Suppressor macrophage treated with lipopolysaccharide for 4 hours (primary cell): ENCODE data around the gene GNAI2.
"Not testable (repeated sequence)": the region's sequence is repeated elsewhere in the genome, so short reads cannot be mapped to it uniquely, and the experiment has no call there.

Experiments
- DNase-seq: peaks from one replicate; pipeline ENCODE4 v3.0.0-alpha.2; 2020

Gene GNAI2

DNA sequence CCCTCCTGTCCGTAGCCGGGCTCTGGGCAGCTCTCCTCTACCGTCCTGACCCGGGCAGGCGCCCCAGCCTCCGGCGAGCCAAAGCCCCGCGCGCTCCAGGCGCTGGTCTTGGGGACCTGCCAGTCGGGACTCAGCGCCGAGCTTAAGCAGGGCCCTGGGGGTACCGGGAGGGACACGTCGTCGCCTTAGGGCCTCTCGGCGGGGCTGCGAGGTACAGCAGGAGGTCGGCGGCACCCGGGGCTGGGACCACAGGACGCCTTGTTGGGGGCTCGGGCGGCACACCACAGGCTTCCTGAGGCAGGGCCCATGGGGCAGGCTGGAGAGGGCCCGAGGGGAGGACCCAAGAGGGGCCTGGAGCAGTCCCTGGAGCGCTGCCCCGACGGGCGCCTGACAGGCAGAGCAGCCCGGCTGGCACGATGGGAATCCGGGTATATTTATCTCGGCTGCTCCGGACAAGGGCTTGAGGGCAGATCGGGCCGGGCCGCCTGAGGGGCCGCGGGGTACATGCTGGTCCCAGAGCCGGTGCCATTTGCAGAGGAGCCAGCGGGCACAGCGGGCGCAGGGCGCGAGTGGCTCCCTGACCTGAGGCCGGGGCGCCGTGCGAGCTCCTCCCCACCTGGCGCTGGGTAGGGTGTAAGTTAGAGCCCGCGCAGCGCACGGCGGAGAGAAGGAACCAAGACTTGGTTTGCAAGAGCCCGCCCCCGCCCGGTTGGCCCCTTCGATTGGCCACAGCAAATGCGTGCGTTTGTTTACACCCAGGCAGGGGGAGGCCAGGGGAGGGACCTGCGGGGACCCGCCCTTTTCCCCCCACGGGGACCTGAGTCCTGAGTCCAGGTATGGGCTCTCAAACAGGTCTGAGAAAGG lies 30.4 kb upstream of the GNAI2 start:
- DNase-seq, result no peak

DNA sequence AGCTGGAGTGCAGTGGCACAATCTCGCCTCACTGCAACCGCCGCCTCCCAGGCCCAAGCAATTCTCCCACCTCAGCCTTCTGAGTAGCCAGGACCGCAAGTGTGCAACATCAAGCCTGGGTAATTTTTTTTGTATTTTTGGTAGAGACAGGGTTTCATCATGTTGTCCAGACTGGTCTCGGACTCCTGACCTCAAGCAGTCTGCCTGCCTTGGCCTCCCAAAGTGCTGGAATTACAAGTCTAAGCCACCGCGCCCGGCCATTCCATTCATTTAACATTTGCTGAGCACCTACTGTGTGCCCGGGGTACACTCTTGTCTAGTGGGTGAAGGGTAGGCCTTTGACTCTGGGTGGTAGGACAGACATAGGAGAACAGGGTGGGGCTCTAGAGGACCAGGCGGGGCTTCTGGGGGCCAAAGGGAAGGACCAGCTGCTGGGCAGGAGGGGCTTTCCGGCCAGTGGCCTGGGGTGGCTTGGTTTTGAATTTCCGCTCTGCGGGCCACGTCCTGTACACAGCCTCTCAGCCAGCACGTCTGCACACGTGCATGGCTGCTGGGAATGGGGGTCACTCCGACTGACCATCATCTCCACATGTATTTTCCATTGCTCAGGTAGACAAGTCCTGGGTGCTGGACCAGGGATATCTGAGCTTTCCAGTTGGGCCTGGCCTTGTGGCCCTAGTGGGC lies 28.5 kb upstream of the GNAI2 start:
- no peak for DNase-seq

DNA sequence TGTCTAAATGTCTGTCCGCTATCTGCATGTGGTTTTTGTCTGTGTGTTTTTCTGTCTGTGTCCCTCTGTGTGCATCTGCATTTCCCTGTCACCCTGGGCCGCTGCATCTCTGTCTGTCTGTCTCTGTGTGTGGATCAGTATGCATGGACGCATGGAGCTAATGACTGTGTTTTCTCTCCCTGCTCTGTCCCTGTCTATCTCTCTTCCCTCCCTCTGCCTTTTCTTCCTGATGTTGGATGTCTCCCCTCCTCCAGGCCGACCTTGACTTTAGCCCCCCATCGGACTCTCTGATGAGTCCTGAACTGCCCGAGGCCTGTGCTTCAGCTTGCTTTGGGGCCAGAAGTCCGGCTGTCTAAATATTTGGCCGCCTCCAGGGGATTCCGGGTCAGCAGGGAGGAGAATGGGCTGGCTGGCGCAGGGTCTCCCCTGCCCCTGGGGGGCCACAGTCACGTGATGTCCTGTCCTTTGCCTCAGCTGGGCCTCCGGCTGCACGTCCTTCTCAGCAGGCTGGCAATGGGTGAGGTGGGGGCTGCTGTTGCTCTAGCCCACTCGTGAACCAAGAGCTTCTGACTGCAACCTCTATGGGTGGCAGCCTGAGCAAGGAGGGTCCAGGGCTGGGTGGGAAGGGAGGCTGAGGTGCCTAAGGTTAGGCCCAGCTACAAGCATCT lies 27.2 kb upstream of the GNAI2 start:
- no peak for DNase-seq

DNA sequence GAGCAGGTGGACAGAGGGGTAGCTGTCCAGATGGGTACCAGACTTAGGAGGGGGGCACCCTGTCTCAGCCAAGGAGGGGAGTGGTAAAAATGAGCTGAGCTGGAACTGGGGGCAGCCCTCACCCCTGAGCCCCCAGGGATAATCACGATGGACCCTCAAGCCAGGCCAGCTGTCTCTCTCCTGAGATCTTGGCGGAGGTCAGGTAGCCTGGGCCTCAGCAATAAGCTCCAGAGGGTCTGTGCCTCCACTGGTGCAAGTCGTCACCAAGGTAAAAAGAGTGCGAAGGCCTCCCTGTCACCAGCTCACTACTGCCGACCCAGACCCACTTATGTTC lies 25.9 kb upstream of the GNAI2 start:
- DNase-seq, result no peak

DNA sequence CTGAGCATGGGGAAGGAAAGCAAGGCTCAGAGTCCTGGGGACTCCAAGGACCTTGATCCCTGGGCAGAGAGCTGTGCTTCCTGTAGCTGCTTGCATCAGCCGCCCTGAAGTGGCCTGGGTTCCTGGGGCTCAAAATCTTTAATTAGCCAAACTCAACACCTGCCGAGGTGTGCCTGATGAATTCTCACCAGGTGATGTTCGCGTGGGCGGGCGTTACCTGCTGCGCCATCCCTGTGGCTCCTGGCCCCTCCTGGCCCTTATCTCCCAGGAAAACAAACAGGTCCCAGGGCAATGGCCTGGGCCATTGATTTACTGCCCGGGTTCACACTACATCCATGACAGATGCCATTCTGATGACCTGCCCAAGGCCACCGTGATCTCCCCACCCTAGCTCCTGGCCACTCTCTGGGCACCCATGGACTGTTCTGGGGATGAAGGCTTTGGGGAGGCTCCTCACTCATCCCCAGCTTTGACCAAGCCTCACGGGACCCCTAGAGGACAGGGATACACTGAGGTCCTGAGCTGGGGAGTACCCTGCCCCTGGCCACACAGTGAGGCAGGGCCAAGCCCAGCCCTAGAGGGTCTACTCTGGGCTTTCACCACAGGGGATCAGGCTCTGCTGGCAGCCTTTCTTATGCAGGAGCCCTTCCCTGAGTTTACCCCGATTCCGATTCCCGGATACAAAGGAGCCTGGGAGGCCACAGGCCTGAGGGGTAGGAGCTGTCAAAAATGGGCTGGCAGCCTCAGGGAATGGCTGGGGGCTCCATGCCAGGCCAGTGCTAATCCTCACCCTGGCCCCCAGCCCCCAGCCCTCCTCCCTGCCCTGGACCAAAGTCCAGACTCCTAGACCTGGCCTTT lies 25.3 kb upstream of the GNAI2 start:
- DNase-seq, result no peak

DNA sequence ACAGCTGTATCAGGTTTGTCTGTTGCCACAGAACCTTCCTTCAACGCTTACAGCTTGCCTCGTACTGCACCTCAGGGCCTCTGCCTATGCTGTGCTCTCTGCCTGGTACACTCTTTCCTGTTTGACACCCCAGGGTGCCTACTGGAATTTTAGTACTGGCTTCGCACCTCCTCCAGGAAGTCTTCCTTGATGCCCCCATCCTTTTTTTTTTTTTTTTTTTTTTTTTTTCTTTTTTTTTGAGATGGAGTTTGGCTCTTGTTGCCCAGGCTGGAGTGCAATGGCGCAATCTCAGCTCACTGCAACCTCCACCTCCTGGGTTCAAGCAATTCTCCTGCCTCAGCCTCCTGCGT lies 24.7 kb upstream of the GNAI2 start:
- not testable (repeated sequence) for DNase-seq

DNA sequence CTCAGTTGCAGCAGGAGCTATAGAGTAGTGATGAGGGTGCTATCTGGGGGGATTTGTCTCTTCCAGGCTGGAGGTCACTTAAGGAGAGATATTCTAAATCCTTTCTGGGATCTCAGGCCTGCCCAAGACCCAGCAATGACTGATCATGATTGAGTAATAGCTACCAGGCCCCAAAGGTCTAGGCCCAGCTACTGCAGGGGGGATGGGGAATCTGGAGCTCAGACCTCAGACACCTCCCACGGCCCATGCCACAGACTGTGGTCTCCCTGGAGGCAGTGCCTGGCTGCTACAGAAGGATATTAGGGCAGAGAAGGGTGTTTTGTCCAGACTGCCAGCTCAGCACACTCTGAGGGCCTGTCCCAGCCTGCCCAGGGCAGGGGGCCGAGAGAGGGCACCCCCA lies 24.1 kb upstream of the GNAI2 start:
- DNase-seq, result no peak

DNA sequence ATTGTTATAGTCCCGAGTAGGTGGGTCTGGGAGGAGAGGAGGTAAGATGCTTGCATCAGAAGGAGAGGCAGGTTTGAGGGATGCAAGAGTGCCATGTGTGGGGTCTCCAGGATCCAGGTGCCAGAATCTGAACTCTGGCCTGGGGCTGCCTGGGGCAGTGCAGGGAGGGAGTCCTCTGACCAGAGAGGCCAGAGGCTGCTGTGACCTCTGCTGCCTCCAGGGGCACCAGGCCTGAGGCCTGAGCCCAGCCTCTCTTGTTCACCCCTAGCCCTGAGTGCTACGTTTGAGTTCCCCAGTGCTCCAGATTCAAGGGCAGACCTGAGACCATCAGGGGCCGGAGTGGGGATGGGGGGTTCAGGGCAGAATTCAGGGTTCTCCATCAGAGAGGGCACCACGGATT lies 23.5 kb upstream of the GNAI2 start:
- no peak for DNase-seq

DNA sequence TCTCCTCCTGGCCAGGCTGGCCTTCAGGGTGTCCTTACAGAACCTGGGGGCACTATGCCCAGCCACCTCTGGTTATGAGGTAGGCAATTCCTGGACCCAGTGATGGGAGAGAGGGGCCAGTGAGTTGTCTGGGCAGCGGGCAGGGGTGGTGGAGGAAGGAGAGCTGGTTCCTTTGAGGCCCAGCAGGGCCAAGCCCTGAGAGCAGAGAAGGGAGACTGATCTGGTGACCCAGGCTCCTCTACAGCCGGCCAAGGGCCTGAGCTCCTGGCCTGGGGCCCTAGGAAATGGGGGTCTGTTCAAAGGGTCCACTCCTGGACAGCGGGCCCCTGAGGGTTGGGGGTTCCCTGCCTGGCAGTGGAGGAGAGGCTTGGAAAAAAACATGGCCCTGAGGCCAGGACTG lies 23.0 kb upstream of the GNAI2 start:
- no peak for DNase-seq

DNA sequence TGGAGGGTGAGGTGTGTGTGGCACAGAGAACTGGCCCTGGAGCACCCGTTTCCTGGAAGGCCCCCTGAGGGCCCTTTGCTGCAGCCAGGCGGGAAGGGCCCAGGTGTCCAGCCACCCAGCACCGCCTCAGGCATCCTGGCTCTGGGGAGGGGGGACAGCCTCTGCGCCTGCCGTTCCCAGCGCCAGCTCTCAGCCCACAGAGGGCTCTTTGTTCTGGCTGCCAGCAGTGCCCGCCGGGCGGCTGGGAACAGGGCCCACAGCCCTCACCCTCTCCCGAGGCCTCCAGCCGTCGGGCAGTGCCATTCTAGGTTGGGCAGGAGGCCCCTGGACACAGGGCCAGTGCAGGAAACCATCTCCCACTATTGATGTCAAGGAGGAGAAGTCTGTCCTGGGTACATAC lies 22.6 kb upstream of the GNAI2 start:
- DNase-seq, result no peak

DNA sequence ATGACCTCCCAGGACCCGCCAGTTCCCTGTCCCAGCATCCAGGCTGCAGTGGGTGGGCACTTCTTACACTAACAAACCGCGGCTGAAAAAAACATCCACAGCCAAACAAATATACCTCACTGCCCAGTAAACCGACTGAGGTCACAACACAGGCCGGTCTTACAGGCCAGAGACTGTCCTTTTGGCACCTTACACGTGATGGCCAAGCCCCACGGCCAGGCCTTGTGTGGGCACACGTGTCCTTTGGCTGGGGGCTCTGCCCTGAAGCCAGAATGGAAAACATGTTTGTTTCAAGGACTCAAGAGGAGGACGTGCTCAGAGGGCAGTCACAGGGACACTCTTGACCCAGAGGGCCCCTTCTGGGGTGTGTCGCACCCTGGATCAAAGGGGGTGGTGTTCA lies 21.2 kb upstream of the GNAI2 start:
- DNase-seq, result no peak

DNA sequence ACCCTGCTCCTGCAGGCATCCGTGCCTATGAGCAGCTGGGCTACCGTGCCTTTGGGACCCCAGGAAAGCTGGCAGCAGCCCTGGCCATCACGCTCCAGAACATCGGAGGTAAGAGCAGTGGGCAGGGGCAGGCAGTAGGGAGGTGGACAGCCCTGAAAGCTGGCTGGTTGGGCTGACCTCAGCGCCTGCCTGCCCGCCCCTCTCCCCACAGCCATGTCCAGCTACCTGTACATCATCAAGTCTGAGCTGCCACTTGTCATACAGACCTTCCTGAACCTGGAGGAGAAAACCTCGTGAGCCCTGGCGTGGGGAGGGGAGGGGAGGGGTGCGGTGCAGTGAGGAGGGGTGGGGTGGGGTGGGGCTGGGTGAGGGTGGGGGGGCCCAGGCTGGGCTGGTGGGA lies 20.5 kb upstream of the GNAI2 start:
- no peak for DNase-seq

DNA sequence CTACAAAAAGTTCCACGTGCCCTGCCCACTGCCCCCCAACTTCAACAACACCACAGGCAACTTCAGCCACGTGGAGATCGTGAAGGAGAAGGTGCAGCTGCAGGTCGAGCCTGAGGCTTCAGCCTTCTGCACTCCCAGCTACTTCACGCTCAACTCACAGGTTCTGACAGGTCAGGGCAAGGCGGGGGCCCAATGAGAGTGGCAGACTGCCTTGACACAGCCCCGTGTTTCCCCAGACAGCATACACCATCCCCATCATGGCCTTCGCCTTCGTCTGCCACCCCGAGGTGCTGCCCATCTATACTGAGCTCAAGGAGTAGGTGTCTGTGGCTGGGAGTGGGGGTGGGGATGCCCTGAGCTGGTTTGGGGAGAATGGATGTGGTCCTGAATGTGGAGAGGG lies 18.3 kb upstream of the GNAI2 start:
- DNase-seq, result no peak

DNA sequence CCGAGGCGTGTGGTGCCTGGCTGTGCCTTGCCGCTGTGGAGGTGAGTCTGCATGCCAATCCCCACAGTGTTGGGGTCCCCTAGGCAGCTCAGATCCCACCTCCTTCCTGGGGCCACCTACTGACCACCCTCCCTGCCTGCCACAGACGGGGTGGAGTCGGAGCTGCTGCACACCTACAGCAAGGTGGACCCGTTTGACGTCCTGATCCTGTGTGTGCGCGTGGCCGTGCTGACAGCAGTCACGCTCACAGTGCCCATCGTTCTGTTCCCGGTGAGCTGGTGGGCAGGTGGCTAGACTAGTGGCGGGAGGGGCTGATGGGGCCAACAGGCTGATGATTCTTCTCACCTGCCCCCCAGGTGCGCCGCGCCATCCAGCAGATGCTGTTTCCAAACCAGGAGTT lies 17.6 kb upstream of the GNAI2 start:
- DNase-seq, result no peak

DNA sequence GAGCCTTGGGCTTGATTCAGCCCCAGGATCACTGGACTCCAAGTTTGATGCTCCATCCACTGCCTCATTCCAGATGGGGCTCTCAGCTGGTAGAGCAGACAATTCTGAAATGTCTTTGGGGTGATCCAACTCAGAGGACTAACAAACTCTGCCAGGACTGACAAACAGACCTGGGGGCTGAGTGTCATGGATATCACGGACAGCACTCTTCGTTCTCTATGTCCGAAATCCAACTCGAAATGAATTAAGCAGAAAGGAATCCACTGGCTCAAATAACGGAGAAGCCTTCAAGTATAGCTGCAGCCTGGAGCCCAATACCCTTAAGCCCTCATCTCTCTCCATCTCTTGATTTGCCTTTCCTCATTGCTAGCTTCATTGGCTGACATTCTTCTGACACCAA lies 16.7 kb upstream of the GNAI2 start:
- no peak for DNase-seq

DNA sequence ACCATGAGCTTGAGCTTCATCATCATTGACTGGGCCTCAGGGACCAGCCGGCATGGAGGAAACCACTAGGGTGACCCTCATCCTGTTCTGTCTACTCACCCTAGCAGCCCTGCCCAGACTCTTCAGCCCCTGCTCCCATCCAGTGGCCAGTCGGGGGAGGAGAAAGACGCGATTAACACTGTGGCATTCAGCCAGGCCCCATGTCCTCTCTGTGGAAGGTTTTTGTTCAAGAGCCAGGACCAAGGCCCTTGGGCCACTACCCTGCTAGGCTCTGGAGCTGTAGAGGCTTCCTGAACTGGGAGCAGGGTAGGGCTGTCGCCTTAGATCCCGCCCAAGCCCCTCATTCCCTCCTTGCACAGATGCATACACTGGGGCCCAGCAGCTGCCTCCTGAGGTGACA lies 15.9 kb upstream of the GNAI2 start:
- DNase-seq, result no peak

DNA sequence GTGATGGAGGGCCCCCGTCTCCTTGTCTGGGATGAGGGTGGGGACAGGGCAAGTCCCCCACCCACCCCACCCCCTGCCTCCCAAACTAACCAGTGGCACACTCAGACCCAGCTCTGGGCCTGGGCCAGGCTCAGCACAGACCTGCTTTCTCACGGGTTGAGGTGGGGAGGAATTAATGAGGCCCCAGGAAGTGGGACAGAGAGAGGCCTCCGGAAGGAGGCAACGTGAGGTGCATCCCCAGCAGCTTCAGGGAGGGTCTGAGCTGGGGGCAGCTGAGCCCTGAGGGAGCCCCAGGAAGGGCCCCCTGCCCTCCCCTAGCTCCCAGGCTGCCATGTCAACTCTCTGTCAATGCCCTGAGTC lies 15.0 kb upstream of the GNAI2 start:
- DNase-seq, result no peak

DNA sequence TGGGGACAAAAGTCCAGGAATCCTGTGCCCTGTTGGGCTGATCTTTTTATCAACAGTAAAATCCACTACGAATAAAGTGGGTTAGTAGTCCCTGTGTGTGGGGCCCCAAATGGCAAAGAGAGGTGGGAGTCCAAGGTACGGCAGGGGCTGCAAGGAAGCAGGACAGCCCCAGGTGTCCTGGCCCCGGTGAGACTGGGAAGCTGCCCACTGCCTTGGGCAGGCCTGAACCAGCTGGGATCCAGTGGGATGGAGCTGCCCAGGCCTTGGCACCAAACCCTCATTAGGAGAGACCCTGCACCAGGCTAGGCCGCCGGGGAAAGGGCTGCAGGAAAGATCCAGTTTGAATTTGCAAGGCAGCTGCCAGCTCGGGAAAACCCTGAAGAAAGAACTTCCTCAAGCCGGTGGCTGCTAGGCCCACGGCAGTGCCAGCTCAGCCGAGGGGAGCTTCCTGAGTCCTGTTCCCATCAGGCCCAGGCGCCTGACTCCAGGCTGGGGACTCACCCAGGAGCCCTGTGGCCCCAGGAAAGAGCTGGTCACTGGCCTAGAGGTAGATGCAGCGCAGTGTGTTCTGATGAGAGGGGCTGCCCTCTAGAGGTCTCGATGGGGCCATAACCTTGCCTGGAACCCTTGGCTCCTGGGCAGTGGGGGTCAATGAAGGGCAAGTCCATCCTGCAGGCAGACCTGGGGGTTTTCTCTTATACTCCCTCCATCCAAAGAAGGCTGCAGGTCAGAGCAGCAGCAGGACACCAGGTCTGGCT lies 14.4 kb upstream of the GNAI2 start:
- peak; percentile 60 for DNase-seq

DNA sequence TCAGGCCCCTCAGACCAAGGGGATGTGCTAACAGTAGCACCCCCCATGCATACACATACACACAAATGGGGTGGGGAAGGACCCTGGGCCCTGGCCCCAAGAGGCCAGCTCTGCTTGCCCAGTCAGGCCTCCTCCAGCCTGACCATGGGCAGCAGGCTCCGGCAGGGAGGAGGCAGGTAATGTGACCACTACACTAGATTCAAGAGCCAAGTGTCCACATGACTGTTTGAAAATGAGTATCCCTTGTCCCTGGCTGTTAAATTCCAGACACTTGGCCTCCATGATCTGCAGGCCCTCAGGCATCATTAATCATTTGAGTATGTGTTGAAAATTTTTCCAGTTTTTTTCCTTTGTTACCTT lies 13.9 kb upstream of the GNAI2 start:
- no peak for DNase-seq

DNA sequence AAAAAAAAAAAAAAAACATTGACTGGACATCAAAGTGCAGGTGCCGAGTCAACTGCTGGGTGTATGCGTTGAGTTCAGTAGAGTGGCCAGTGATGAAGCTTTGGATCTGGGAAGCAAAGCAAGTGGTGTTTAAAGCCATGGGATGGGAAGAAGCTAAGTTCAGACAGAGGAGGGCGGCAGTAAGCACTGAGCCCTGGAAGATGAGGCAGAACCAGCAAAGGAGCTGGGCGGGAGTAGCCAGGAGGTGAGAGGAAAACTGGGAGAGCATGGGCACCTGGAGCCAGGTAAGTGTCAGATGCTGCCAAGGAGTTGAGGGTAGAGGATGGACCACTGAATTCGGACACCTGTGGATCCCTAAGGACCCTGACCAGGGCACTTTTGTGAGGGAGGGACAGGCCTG lies 11.4 kb upstream of the GNAI2 start:
- no peak for DNase-seq

DNA sequence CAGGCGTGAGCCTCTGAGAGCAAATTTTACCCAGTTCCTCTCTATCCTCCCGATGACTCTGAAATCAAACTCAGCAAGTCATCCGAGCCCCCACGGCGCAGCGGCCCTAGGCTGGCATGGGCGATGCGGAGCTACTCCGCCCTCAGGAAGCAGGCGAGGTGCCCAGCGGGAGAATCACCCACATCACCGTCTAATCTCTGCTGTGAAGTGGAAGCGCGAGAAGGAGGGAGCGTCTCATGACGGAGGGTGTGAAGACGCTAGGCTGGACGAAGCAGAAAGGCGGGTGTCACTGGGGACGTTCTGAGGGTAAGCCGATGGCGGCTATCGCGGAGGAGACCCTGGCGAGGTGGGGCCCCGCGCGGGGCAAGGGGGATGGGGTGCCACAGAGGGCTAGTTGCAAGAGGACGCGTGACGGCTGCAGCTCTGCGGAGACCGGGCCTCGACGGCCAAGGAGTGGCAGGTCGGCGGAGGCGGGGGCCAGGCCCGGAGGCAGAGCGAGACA lies 9.1 kb upstream of the GNAI2 start:
- peak; percentile 58 for DNase-seq

DNA sequence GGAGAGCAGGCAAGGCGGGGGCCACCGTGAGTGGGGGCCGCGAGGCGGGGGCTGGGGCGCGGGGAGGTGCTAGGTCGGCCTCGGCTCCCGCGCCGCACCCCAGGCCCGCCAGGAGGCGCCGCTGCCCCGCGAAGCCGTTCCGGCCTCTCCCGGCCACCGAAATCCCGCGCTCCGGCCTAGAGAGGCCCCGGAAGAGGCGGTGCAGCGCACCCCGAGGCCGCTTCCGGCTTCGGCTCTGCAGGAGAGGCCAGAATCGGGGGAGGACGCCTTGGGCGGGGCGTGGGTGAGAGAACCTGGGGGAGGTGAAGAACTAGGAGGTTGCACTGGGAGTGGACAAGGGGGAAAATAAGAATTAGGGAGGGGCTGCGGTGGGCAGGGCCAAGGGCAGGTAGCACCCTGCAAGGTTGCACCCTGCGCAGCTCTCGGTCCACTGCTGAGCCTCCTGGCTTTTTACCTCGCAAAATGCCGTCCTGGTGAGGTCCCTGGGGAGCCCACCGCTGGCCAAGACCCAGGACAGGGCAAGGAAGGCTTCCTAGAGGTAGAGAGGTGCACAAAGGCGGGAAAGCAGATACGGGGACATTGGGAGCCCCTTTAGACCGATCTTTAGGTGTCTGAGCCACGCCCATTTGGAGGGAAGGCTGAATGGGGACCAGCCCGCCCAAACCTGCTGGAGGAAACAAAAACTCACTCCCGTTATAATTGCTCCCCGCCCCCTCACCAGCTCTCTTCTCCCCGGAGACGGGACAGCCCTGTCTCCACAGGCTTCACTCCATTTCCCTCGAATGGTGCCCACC lies 8.4 kb upstream of the GNAI2 start:
- peak; percentile 95 for DNase-seq
